GM21737 (cell line): ENCODE measurements around the gene KLHL40.

ENCODE experiments used
- ATAC-seq: cut with Tn5 transposase; IDR thresholded peaks from one replicate; pipeline ENCODE4 v1.9.1; 2021; ENCODE audit warnings: mild to moderate bottlenecking, moderate library complexity; ENCODE audit not compliant: unreplicated experiment

KLHL40 gene

GRCh38 chr3:42702066-42702951 is 17.0 kb downstream of the KLHL40 start, which contains the start of gene HHATL:
HHATL (minus strand) TSS chr3:42702798; CDS start chr3:42700826, 1,972 bp downstream.
- ATAC-seq, result no peak

- no peak for ATAC-seq
Measured at GRCh38 chr3:42702982-42703694, 17.8 kb downstream of the KLHL40 start.

- ATAC-seq, result no peak
Measured at GRCh38 chr3:42703695-42704025, 18.3 kb downstream of the KLHL40 start.

- no peak for ATAC-seq
Measured at GRCh38 chr3:42704136-42704841, 19.0 kb downstream of the KLHL40 start.

GRCh38 chr3:42705058-42705767 is 19.9 kb downstream of the KLHL40 start:
- ATAC-seq, result no peak

- ATAC-seq, result no peak
Measured at GRCh38 chr3:42705962-42706585, 20.7 kb downstream of the KLHL40 start.

- no peak for ATAC-seq
Measured at GRCh38 chr3:42706721-42707619, 21.6 kb downstream of the KLHL40 start.

- ATAC-seq, result no peak
Measured at GRCh38 chr3:42707620-42708355, 22.5 kb downstream of the KLHL40 start.

GRCh38 chr3:42708611-42709151 is 23.3 kb downstream of the KLHL40 start:
- no peak for ATAC-seq

DNA sequence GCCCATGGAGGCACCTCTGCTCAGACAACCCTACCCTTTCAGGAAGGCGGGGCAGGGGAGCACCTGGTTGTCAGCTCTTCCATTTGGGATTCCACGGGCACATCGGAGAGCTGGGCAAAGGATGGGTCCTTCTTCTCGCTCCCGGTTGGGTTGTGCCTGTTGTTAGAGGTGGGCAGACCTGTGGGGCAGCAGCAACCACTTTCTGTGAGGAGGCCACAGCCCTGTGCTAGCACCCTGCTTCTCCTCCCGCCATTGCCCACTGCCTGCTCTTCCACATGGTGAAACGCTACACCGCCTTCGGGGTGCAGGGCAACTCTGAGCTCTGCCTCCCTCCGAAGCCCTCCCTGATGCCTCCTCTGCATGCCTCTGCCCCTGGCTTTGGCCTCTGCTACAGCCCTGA is 24.3 kb downstream of the KLHL40 start:
- ATAC-seq, result no peak

- ATAC-seq, result no peak
Measured at GRCh38 chr3:42710323-42711021, 25.1 kb downstream of the KLHL40 start.

GRCh38 chr3:42711491-42712343 is 26.4 kb downstream of the KLHL40 start:
- no peak for ATAC-seq

GRCh38 chr3:42712344-42712648 is 27.0 kb downstream of the KLHL40 start:
- ATAC-seq, result no peak

DNA sequence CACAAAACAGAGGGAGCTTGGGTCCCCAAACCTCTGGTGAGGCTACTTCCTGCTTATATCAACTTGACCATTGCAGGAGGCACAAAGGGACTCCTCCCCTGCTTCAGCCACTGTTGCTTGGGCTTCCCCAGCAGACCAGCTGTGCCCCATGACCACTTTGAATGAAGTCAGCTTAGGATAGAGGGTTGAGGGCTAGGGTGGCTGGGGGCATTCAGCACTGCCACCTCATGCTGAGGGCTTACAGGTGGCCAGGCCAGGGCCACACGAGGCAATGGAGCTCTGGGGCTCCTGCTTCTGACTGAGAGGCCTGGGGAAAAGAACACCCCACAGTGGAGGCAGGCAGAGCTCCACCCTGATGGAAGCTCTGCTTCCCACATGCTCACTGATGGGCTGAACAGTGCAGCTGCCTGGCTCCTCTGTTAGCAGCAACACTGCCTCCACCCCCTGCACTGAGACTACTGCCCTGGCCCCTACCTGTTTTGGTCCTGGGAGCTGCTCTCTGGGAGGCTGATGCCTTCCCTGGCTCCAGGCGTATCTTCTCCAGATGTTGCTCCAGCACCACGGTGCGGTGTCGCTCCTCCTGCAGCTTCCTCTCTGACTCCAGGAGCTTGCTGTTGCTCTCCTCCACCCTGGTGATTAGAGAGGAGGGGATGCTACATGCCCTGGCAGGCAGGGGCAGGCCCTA is 27.5 kb downstream of the KLHL40 start:
- ATAC-seq, result no peak

- ATAC-seq, result no peak
Measured at GRCh38 chr3:42713747-42714146, 28.4 kb downstream of the KLHL40 start.

DNA sequence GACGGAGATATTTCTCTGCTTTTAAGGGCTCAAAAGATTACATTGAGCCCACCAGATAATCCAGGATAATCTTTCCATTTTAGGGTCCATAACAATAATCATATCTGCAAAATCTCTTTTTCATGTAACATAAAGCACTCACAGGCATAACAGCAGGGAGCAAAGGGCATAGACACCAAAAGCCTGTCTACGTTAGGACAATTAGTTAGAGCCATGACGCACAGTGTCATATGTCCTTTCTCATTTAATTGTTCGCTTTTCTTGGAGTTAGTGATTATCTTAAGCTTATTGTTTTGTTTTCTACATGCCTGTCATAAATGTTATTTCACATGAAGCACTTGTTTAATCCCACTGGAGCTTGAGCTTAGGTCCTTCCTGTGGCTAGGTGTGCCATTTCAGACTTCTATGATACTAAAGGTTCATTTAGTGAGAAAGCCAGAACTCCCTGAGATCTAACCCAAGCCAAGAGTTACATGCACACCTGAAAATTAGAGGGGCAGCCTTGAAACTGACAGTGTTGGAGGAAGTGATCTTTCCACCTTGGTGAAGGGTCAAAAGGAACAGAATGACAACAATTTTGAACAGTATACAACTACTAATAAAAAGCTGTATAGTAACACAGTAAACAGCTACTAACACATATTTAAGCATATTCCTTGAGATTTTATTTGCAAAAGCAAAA is 29.0 kb downstream of the KLHL40 start:
- ATAC-seq, result no peak
